SKM-1 treated with dmso at 0.1 percent for 144 hours (cell line): Measurements from ENCODE around the gene PELI2.

Source experiments
- DNase-seq: peaks from one replicate; lab custom pipeline; 2025; ENCODE audit not compliant: unreplicated experiment; lab: John Stamatoyannopoulos, UW

The PELI2 gene

GRCh38 chr14:56118611-56119181 is 485 bp downstream of the PELI2 start:
- DNase-seq = no peak

DNA sequence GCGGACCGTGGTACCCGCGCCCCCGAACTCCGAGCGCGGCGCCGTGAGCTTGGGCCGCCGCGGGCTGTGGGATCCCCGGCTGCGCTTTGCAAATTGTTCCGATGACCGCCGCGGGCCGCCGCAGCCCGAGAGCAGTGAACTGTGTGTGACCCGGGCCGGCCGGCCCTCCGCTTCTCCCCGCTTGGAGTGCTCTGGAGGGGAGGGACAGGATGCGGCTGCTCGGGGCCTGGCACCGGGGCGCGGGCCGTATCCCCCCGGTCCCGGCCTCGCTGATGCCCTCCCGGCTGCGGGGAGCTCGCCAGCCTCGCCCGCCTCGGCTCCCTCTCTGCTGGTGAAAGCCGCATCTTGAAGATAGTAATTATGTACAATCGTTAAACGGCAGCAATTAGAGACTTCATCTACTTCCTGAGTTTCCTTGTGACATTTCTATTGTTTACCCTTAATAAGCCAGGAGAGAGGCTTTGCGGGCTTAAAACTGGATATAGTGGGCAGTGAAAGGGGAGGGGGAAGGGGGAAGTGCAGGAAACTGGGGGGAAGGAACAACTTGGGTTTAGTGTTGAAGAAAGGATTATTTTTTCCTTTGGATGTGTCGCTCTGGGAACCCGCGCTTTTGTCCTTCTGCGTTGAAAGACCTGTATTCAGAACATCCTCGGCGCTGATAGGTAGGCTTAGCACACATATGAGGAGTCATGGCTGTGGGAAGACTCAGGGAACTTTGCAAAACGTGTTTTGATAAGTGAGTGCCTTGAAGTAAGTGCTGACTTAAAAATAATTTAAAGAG is 1.2 kb downstream of the PELI2 start:
- no peak for DNase-seq

DNA sequence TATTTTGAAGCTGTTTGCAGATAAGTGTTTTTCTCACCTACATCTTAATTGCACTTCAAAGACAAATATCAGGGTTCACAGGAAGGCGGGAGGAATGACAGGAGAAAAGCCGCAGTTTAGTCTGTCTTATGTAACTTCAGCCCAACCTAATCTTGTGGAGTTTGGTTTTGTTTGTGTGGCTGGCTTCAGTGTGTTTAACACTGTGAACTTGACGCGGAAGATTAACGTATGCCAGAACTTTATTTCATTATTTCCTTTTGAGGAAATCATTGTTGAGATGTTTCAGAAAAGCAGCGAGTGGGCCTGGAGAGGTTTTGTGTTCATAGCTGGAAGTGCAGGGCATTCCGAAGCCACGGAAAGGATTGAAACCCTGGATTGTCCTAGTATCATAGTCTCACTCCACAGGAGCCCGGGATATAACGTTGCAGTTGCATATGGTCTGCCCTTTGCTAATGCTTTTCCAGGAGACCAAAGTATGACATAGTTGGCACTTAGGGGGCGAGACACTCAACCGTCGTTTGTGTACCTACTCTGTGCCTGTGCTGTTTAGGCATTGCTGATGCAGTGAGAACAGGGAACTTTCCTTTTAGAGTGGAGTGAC is 2.0 kb downstream of the PELI2 start:
- no peak for DNase-seq

- no peak for DNase-seq
Measured at GRCh38 chr14:56121816-56122215, 3.6 kb downstream of the PELI2 start.

DNA sequence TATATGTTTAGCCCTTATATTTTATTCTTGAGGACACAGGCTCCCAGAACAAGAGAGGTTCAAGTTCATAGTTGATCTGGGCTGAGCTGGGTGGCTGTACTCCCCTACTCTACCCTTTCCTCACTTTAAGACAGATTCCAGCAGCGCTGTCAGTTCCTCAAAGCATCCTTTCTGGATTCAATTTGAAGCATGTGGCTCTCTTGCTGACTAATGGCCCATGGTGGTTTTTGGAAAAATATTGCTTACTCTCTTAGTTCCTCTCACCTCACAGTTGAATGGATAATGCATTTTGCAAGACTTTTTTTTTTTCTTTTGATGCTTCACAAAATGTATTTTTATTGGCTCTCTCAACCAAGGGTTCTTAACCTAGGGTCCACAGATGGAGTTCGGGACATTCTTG is 4.1 kb downstream of the PELI2 start:
- DNase-seq = no peak

DNA sequence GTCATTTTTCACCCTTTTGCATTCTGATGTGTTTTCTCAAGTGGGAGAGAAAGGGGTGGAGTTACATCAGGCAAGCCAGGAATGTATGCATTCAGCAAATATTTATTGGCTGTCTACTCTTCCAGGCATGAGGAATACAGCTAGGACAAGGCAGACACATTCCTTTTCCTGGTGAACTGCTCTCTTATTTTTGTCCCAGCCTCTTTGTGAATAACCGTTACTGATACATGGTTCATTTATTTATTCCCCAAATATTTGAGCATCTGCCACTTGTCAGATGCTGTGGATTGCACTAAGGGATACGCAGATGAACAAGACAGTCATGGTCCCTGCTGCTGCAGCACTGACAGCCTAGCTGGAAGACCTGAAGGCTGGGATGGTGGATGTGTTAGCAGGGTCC is 6.1 kb downstream of the PELI2 start:
- no peak for DNase-seq

DNA sequence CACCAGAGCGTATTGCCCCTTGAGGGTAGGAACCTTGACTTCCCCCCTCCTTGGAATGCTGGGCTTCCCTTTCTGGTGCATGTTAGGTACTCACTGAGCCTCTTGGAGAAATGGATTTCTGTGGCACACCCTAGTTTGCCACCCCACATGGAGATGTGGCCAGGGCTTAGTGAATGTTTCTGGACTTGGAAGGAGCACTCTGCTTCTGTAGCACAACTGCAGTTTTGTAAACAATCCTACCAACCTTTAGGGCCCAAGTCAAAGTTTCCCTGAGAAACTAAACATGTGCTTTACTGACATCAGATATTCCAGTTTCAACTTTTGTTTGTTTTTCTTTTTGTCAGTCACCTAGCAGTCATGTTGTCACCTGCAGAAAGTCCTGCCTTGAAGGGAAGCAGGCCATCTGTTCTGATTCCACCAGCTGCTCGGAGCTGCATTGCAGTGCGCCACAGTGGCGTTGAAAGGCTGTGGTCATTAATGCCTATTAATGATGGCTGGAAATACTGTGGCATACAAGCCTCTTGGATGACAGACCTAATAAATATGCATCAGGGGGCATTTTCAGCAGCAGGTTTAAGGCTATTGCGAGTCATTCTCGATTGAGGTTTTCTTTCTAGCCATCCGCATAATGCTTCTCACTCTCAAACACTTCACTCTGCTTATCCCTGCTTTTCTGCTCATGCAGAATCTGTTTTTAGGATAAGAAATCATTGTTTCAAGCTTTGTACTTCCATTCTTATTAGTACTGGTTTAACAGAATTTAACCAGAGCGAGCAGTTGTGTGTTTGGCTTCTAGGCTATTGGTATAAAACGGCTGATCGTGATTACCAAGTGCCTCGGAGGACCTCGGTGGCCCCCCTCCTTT is 7.8 kb downstream of the PELI2 start:
- DNase-seq = no peak

GRCh38 chr14:56126637-56126913 is 8.4 kb downstream of the PELI2 start:
- DNase-seq = no peak

GRCh38 chr14:56127156-56127555 is 8.9 kb downstream of the PELI2 start:
- no peak for DNase-seq

DNA sequence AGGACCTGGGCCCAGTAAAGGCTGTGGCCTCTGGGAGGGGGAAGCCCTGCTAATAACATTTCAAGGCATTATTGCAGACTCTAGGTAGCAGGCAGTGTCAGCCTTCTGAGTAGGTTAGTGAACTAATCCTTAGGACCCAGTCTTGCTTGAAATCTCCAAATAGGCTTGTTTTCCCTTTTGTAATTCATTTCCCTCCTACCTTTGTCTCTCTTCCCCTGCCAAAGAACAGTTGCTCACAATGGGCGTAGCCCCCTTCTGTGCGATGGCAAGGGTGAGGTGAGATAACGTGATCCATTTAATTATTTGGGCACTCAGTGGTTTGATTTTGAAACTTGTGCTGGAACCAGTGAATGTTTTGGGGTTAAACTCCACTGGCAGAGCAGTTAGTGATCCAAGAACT is 10.9 kb downstream of the PELI2 start:
- DNase-seq = no peak

- peak; percentile 52 for DNase-seq
Measured at GRCh38 chr14:56129933-56130332, 11.7 kb downstream of the PELI2 start.

- DNase-seq = no peak
Measured at GRCh38 chr14:56131004-56131864, 13.0 kb downstream of the PELI2 start.

DNA sequence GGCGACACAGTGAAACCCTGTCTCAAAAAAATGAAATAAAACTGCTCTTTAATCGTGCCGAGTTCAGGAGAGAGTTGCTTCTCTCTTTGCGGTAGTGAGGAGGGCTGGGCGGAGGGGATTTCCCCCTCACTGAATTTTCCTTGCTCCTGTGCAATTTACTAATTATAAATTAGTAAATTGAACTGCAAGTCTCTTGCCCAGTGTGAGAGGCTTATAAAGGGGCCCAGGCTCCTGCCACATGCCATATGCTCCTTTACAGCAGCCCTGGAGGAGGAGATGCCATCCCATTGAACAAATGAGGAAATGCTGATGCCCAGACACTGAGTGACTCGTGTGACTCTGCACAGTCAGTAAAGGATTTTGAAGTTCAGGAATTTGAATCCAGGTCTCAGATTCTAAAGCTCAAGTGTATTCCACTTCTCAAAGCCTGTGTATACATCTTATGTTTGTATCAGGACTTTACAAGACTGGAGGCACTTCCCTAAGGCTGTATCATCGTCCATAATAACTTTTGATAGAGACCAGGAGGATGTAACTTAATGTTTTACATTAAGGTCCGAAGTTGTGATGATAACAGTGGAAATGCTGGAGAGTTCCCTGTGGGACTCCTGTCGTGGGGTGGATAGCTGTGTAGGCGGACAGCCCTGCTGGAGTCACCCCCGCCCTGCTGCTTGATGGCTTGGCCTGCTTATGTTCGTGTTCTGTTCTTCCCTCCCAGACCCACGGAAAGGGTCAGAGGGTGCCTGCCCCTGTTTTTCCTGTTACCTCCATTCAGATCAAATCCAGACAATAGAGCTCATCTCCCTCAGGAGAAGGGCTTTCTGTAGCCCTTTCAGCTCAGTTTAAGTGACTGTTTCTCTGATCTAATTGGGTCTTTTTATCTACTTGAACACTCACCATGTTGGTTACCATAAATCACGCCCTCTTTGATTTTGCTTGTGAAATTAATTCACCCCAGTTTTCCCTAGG is 13.9 kb downstream of the PELI2 start:
- no peak for DNase-seq

GRCh38 chr14:56133547-56133946 is 15.3 kb downstream of the PELI2 start:
- no peak for DNase-seq

GRCh38 chr14:56135001-56135400 is 16.8 kb downstream of the PELI2 start:
- DNase-seq = no peak

DNA sequence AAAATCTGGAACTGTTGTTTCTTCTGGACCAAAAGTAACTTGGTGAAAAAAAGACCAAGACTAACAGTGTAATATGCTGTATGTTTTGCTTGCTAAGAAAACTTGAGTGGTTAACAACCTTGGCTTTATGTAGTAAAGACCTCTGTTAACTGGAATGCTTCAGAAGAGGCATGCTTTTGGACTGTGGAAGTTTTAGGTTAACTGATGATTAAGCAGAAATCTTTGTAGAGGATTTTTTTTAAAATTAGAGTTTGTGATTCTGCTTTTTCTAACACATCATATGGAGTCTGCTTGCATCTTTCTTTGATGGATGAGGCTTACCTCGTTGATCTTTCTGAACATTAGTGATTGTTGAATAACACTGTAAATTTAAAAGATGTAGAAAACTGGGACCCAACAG is 17.5 kb downstream of the PELI2 start:
- DNase-seq = no peak

DNA sequence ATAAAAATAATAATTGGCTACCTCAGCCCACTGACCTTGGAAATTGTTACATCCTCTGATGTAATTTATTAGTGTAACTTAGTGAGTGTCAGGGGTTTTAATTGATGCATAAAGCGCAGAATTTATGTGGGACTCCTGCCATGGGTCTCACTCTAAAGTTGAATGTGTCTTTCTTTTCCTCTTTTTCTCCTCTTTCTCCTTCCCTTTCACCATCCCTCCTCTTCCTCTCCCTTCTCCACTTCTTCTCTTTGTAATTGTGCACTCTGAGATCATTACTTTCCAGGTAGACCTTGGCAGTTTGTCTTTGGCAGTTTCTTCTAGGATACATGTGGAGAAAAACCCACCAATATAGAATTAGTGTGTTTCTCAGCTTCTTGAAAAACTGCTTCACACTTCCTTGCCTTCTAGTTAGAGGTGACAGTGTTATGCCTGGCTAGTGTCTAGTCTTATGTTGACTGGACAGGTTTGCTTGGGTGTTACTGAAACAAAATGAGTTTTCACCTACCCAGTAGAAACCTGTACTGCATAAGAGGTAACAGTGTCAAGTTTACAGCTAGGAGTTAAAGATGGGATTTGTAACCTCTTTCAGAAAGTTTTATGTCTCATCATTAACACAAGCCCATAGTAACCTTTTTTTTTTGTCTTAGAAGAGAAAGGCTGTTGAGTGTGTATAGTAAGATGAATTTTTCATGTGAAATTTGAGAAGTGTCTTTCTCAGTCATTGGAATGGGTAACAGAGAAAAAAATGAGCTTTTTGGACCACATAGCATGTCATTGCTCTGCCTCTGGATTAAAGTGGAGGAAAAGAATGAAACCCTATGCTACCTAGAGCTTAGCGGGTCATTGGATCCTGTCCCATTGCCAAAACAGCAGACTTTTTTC is 18.6 kb downstream of the PELI2 start:
- no peak for DNase-seq

DNA sequence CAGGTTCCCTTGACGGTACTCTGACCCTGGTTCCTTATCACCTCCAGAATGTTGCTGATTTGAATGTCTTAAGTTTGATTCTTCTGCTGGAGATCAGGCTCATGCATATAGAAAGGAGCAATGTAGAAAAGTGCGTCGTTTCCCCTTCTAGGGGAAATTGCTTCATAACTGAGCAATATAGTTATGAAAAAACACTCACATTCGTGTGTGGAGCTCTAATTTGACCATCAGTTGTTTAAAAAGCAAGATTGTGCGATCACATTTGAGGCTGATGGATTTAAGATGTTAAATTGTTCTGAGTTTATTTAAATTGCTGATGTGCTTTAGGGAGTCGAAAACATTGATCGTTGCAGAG is 19.2 kb downstream of the PELI2 start:
- DNase-seq = no peak

DNA sequence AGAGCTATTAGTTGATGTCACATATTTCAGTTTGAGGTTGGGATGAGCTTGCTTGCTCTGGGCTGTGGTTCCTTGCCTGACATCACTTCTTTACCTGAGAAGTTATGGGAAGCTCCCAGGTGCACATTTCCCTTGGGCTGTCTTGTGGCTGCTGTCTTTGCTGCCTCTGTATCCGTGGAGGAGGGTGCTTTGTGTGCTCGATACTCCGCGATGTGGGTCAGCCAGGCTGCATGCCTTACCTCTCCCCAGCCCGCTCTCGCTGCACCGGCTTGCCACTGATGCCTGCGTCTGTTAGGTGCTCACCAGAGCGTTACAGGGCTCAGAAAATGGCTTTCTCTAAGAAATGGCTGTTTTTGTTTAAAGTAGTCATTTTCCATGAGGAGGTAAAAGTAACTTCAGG is 19.6 kb downstream of the PELI2 start:
- DNase-seq = no peak
